HG03108 (cell line): ENCODE data around the gene TTLL12.

Source experiments
- ATAC-seq: cut with Tn5 transposase; IDR thresholded peaks from one replicate; pipeline ENCODE4 v1.9.1; 2021; ENCODE audit warnings: moderate library complexity; ENCODE audit not compliant: unreplicated experiment

TTLL12 gene

DNA sequence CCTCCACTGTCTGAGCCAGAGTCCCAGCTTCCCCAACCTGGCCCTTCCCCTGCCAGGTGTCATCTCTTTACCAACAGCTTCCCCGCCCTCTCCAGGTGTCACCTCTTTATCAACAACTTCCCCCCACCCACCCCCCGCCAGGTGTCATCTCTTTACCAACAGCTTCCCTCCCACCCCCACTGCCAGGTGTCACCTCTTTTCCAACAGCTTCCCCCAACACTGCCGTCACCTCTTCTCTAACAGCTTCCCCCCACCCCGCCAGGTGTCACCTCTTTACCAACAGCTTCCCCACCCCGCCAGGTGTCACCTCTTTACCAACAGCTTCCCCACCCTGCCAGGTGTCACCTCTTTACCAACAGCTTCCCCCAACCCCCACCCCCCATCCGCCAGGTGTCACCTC, 29.8 kb upstream of the TTLL12 start:
- no peak for ATAC-seq

DNA sequence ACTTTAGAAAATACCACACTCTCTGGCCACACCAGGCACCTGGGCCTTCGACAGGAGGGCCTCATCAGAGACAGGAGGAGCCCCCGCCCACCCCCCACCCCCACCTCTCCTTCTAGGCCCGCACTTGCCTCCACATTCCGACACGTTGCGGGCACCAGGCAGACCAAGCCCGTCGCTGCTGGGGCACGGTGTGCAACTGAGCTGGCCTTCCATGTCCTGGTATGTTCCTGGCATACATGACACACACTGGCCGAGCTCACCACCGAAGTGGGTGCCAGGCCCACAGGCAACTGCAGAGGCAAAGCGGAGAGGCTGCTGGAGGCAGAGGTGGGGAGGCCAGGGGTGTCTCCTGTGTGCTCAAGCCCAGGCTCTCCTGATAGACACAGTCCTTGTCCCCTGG, 27.0 kb upstream of the TTLL12 start:
- no peak for ATAC-seq

DNA sequence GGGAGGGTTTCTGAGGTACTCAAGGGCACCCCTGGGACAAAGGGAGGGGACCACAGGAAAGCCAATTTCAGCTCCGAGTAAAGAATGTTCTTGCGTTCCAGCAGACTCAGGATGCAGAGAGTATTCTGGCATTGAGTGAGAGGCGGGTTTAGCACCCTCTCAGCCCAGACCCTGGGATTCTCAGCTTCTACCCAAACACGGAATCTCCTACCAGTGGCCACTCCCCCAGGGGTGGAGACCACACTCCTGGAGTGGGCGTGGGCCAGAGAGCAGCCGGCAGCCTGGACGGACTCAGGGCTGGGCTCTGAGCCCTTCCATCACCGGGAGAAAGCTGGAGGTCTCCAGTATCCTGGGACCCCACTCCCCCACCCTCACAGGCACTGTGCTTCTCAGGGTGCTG, 26.1 kb upstream of the TTLL12 start:
- no peak for ATAC-seq

DNA sequence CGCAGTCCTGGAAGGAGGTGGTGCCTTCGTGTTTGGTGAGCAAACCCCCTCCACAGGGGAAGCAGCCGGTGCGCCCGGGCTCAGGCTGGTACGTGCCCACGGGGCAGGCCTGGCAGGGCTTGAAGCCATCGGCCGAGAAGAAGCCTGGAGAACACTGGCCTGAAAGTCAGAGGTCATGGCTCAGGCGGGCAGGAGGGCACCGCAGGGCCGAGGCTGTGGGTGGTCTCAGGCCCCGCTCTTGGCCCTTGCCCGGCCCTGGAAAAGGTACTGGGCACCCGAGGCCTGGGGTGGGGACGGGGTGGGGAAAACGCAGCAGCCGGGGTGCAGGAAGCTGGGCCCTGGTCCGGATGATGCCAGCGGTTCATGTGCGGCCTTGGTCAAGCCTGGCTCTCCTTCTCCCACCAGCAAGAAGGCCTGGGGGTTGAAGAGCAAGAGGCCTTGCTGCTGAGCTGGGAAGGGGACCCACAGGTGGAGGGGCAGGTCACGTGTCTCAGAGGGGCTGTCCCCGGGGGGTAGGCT, 25.6 kb upstream of the TTLL12 start:
- no peak for ATAC-seq

DNA sequence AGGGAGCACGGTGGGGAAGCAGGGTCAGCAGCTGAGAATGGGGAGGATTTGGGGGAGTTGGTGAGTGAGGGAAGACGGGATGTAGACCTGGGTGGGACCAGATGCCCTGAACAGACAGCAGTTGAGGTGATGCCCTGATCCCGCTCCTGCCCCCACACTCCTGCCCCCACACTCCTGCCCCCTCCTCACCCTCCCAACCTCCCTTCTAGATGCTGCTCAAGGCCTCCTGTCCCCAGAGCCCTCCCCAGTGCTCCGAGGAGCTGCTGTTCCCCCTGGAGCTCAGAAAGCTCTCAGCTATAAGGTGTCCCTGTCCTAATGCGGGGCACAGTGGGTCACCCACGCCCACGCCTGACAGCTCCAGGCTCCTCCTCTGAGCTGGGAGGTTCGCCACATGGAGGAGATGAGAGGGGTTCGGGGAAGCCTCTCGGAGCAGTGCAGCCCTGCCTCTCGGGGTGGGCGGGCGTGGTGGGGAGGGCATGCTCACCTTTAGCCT, 25.1 kb upstream of the TTLL12 start:
- ATAC-seq: no peak

DNA sequence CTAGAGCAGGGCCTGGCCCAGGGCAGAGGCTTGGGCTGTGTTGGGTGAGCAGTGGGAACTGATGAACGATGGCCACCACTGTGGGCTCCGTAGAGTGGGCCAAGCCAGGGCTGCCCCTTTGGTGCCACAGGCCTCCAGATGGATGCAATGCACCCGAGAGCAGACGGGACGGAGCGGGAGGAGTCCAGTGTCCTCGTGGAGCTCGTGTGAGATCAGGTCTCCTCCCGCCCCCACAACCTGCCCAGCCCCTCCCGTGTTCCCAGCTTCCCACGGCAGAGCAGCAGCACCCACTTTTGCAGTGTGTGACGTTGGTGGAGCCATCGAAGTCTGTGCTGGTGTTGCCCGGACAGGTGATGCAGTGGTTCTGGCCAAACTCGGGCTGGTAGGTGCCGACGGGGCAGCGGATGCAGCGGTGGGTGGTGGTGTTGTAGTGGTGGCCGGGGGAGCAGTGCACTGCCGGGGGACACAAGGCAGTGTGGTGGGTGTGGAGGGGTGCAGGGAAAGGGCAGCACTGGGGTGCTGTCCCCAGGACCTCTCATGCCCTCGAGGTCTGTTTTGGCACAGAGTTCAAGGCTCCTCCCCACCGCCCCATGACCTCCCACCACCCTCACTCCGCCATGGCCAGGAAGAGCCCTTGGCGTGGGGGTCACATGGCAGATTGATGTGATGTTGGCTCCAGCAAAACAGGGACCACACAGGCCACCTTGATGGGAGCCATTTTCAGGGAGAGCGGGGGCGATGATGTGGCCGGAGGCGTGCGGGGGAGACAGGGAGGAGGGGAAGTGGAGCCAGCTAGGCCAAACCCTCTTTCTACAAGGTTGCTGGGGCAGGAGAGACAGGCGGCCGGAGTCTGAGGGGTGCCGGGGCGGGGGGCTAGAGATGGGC, 23.9 kb upstream of the TTLL12 start:
- no peak for ATAC-seq

DNA sequence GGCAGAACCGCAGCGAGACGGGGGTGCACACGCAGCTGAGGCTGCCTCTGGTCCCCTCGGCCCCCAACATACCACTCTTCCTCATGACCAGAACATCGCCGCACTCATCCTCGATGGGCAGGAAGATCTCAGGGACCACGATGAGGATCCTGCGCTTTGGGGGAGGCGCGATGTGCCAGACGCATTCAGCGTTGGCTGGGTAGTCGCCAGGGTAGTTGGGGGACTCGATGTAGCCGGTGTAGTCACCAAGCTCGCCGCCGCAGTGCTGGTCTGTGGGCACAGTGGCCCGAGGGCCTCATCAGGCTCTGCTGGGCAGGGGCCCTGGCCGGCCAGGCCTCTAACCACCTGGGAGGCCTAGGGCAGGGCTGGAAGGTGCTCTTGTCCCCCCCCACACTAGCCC, 23.0 kb upstream of the TTLL12 start:
- no peak for ATAC-seq

DNA sequence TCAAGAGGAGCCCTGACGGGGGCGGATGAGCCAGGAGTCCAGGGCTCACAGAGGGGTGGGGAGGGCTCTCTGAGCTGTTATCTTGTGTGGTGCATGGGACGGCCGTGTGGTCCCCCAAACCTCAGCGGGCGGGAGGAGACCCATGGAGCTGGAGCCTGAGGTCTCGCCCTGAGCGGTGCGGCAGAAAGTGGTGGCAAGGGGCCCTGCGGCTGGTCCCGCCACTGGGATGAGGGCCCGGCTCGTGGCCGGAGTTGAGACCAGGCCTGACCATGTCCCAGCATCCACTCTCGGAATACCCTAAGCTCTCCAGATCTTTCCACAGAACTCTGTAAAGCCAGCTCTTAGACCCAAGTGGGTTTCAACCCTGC, 22.6 kb upstream of the TTLL12 start:
- ATAC-seq: no peak

DNA sequence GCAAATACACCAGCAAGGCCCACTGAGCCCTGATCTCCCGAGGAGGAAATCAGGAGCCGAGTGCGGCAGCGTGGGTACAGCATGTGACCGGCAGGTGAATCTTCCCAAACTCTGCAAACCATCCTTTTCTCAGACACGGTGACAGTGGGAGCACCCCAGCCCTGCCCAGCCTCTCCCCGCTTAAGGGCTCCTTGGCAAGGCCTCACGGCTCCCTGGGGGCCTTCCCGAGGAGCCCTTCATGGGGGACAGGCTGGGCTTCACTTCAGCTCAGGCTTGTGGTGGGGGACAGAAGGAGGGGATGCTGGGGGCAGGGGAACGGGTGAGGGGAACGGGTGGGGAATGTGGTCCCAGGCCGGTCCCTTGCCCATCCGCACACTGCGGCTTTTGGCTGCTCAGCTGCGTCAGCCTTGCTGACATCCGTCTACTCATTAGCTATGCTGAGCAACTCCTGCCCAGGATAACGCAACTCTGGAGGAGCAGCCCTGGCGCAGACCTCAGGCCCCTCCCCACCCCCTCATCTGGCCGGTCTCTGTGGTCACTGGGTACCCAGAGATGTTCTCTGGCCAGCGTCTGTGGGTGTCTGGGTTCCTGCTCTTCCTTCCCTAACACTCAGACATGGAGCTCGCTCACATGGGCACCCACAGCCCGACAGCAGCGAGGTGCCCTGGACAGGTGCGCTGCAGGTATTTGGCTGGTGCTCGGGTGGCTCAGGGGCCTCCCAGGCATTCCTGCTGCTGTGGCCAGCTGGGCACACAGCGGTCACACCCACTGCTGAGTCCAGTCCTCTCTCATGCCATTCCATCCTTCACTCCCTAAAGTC, 22.0 kb upstream of the TTLL12 start:
- ATAC-seq: no peak

DNA sequence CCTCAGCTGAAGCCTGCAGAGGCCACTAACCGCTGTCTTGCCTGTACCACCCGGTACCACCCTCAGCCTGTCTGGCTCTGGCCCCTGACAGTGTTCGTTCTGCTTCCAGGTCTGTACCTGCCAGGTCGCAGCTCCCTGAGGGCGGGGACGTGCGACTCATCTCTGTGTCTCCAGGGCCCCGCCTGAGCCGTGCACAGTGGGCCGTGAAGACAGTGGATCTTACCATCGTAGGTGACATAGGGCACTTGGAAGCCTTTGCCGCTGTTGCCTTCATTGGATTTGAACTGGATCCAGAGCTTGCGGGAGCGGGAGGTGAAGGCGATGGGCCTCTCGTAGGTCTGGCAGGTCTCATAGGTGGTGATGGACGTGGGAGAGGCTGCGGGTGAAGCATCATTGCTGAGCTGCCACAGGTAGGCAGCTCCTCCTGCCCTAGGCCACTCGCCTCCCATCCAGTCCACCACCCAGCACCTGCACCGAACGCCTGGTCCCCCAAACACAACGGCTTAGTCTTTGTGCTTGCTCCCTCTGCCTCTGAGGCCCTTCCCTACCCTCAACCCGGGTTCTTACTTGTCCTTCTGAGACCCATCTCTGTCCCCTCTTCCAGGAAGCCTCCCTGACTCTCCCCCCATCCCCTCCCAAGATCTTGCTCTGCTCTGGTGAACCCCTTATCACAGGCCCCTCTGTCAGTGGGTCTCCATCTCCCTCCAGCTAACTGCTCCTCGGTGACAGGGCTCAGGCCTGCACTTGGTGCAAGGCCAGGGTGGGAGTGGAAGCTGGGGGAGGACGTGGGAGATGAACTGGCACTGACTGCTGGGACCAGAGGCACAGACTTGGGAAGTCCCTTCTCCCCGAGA, 21.1 kb upstream of the TTLL12 start:
- ATAC-seq: no peak

DNA sequence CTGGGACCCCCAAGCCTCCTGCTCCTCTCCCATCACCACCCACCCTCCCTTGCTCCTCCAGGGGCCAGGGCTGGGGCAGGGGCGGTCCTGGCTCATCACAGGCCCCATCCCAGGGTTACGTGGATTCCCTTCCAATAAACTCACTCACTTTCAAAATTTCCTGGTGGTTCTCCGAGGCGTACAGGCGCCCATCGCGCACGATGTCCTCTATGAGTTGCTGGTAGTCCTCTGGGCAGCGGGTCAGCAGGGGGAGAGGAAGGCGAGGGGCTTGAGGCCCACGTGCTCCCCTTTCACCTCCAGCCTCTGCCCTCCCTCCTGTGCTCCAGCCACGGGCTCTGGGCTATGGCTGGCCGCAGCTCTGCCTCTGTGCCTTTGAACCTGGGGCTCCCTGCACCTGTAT, 20.5 kb upstream of the TTLL12 start:
- no peak for ATAC-seq

DNA sequence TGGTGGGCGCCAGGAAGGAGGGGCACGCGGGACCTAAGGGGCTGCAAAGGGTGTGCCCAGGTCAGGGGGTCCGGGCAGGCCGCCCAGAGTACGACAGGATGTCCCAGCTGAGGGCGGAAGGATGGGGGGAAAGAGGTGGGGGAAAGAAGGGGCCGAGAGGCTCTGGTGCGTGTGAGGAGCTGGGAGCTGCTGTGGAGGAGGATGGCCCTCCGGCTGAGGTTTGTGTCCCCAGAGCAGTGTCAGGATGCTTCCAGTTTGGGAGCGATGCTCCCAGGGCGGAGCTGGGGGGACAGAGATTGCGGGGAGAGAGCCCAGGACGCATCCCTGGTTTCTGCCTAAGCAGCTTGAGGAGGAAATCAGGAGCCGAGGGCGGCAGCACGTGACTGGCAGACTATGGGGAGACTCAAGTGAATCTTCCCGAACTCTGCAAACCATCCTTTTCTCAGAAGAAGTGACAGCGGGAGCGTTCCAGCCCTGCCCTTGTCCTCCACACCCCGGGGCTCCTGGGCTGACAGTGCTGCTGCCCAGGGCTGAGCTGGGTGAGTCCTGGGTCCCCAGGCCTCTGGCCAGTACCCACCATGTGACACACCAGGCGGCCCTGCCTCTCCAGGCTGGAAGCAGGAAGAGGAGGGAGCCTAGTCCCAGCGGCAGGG, 19.7 kb upstream of the TTLL12 start:
- ATAC-seq: no peak

DNA sequence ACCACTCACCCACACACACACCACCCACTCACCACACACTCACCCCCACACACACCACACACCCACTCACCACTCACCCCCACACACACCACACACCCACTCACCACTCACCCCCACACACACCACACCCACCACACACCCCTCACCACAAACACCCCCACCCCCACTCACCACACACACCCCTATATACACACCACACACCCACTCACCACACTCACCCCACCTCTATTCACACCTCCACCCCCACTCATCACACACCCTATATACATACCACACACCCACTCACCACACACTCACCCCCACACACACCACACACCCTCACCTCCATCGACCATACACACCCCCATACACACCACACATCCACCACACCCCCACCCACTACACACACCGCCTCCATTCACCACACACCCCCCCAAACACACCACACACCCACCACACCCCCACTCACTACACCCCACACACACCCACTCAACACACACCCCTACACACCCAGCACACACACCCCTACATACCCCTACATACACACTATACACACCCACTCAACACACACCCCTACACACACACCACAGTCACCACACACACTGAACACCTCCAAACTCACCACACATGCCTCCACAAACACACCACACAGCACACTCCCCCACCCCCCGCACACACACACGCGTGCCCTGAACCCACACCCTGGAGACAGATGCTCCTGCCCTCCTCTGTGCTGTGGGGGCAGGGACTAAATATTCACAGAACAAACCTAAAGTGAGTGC, 19.0 kb upstream of the TTLL12 start:
- no peak for ATAC-seq

DNA sequence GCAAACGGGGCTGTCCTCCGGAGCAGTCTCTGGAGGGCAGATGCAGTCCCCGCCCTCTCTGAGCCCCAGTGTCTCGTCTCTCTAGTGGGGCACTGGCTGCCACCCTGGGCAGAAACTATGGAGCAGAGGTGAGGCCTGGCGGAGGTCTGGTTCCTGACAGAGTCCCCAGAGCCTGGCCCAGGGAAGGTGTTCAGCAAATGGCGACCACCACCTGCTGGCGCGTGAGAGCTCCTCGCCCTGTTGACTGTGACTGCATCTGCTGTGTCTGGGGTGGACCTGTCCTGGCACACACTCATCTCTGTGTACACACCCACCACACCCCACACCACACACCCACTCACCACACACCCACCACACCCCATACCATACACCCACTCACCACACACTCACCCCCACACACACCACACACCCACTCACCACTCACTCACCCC, 18.3 kb upstream of the TTLL12 start:
- no peak for ATAC-seq

DNA sequence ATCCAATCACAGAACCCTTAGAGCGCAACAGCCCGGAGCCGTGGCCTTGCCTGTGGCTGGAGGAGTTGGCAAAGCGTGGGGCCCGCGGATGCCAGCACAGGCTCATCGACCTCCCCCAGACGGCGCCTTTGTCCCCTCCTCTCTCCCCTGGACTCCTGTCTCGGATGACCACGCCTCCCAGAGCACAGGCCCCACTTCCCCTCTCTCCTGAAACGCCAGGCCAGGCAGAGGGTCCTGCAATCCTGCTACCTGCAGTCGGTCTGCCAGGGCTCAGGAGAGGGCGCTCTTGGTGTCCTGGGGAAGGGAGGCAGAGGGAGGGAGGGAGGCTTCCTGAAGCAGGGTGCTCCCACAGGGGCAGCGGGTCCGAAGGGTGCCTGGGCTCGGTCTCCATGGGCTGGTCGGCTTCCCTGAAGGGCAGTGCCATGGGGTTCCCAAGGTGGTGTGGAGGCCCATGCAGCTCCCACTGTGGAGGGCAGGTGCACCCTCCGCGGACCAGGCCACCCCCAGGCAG, 16.6 kb upstream of the TTLL12 start:
- no peak for ATAC-seq

DNA sequence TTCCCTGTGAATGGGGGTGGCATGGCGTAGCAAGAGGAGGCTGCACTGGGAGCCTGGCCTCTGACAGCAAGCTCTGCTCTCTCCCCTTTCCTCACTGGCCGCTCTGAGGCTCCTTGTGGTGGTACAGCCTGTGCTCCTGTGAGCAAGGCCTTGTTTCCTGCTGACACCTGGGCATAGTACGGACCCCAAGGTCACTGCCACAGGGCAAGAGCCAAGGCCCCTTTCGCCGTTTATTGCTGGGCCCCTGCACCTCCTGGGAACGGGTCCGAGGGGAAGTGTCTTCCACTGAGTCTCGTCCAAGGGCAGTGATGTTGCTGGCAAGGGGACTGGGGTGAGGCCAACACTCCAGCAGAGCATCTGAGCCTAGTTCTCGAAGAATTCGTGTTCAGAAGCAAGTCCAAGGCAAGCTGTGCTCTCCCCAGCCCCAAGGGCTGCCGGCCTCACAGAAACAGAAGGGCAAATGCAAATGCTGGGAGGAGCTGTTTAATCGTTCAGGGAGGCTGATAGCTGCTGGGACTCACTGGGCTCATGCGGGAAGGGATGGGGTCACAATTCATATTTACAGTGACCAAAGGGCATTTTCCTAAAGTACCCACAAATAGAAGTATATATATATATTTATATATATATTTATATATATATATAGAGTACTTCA, 15.9 kb upstream of the TTLL12 start:
- ATAC-seq: no peak

DNA sequence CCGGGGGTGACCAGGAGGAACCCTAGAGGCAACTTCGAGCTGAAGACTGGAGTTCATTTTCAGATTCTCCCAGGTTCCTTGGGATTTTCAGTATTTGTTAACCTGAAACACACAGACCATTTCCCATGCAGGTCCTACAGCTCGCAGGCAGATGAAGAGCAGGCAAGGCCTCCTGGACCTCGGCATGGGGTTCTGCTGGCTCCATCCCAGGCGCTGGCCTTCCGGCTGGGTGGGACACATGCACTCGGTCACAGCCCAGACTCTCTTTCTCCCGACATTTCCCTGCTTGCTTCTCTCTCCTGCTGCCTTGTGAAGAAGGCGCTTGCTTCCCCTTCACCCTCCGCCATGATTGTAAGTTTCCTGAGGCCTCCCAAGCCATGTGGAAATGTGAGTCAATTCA, 15.4 kb upstream of the TTLL12 start:
- no peak for ATAC-seq

DNA sequence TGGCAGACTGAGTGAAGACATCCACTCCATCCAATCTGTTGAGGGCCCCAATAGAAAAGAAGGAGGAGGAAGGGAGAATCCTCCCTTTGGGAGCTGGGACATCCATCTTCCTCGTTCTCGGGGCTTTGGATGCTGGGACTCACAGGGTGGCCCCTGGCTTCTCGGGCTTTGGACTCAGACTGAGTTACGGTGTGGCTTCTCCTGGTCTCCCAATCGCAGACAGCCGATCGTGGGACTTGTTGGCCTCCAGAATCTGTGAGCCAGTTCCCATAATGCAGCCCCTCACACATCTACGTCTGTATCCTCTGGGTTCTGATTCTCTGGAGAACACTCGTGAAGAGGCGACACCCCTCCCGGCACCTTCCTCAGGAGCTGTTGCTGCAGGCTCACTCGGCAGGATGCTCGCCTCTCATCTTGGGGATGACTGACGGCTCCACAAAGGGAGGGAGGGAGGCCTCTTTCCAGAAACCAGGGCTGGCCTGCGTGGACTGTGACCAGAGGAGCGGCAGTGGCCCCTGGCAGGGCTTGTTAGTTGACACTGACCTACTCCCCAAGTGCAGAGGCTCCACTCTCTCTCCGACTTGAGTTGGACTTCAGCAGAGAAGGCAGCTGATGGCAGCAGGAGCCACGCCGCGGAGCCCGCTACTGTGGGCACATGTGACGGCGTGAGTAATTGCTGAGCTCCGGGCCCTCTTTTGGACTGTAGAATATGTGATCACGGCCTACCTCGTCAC, 14.7 kb upstream of the TTLL12 start:
- ATAC-seq: no peak
